Activated naive CD4-positive, alpha-beta T cell treated with anti-CD3 and anti-CD28 coated beads, Interleukin-2, amount 50 U/mL, for 24 hours (primary cell): ENCODE results near the gene RPL37A.

Experiments used
- H3K27ac Mint-ChIP-seq: one replicate; pipeline ENCODE4 v1.8.0; 2021; ENCODE audit warnings: mild to moderate bottlenecking, mixed read lengths
- H3K27me3 Mint-ChIP-seq: one replicate; pipeline ENCODE4 v1.8.0; 2021; ENCODE audit warnings: mixed read lengths
- H3K36me3 Mint-ChIP-seq: one replicate; pipeline ENCODE4 v1.8.0; 2021; ENCODE audit warnings: mixed read lengths
- H3K4me1 Mint-ChIP-seq: one replicate; pipeline ENCODE4 v1.8.0; 2021; ENCODE audit warnings: mixed read lengths
- H3K4me3 Mint-ChIP-seq: one replicate; pipeline ENCODE4 v1.8.0; 2021; ENCODE audit warnings: mild to moderate bottlenecking, mixed read lengths
- H3K9me3 Mint-ChIP-seq: one replicate; pipeline ENCODE4 v1.8.0; 2021; ENCODE audit warnings: mixed read lengths

RPL37A gene

DNA sequence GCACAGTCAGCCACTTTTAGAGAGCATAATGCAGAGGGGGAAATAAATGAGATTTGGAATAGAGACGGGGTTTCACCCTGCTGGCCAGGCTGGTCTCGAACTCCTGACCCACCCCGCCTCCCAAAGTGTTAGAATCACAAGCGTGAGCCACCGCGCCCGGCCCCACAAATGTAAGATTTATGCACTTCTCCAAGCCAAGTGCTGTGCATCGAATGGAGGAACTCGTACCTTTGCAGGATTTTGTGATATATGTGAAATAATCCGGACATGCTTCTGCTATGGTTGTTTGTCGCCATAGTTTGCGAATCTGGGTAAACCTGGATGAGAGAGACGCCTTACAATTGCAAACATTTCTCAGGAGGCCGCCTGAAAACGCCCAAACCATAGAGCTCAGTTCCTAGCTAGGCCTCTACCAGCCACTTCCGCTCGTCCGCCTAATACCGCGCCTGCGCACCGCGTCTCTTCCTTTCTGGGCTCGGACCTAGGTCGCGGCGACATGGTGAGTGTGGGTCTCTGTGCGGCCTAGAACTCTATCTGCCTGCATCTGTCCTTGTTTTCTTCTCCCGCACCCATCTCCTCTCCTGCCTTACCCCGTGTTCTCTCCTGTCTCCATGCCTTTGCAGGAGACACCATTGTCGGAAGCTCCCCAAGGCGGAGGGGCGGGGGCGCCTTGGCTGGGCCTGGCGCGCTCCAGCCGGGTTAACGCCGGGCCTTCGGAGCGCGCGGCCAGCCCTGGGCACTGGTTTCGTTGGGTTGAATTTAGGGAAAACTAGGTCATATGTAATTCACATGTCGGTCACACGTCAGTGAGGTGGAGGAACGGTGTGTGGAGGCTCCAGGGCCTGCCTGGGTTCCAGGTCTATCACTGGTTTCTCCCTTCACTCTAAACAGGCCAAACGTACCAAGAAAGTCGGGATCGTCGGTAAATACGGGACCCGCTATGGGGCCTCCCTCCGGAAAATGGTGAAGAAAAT lies at the start of gene RPL37A:
Gene RPL37A, plus strand, starts transcription at position 466 of the 974 bp plus-strand sequence. Its CDS starts 31 bp downstream, at position 497.
- Mint-ChIP-seq H3K27me3 (no peaks in the 10 kb centered on the region), H3K36me3 (peaks cover 40% of the 10 kb centered on the region), H3K9me3 (no peaks in the 10 kb centered on the region), H3K4me3 (peak within 1 kb of the TSS; percentile 98), H3K27ac (peak within 1 kb of the TSS; percentile 98), H3K4me1 (peaks cover 45% of the 10 kb centered on the region)

DNA sequence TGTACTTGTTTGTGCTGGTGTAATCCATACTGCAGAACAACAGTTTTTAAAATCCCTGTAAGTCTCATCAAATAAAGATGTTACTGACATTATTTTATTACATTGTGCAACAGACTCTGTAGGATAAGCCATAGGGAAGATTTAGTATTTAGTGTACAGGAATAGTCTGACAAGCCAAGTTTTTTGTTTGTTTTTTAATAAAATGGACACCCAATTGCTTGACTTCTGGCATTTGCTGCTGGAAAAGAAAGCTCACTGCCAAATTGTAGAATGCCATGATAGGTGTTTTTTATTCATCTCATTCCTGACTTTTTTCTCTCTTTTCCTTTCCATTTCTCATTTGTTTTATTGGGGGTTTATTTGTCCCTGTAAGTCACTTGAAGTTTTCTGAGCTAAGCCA lies 48.3 kb upstream of the RPL37A start:
- H3K9me3 Mint-ChIP-seq, result peaks cover 6% of the 10 kb centered on the region
- no peak overlapping the region for H3K27ac Mint-ChIP-seq
- no peaks in the 10 kb centered on the region for H3K4me1 Mint-ChIP-seq
- H3K36me3 Mint-ChIP-seq, result peaks cover 43% of the 10 kb centered on the region
- no peak overlapping the region for H3K4me3 Mint-ChIP-seq
- no peaks in the 10 kb centered on the region for H3K27me3 Mint-ChIP-seq

DNA sequence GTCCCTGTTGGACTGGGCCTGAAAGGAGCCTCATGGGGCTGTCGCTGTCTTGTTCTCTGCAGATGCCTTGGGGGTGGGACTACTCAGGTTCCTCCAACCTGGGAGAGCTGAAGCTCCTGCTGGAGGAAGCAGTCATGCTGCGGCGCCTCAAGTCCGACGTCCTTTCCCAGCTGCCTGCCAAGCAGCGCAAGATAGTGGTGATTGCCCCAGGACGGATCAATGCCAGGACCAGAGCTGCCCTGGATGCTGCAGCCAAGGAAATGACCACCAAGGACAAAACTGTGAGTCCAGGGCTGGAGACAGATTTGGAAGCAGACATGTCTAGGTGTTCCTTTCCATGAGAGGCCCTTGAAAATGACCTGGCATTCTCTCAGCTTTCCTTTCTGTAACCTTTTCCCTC lies 47.9 kb upstream of the RPL37A start:
- H3K27me3 Mint-ChIP-seq, result no peaks in the 10 kb centered on the region

DNA sequence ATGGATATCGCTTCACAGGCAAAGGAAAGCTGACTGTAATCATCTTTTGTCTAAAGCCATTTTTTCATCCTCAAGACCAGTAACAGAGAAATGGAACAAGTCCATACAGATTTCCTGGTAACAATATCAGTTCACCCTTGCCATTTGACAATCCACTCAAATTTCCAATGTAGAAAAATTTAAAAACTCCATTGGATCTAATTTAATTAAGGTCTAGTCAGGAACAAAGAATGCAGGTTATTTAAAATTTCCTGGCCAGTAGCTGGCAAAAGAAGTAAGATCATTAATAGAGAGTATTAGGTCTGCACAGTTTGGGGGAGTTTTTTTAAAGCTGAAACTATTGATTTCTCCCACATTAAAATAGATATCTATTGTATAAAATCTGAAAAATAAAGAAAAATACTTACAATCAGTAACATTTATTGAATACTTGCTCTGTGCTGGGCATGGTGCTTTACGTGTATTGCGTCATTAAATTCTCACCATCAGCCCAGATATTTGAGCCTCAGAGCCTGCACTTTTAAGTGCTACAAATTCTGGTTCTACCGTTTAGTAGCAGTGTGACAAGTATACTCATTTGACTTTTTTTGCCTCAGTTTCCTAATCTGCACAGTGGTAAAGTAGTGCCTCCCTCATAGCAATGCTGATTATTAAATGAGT lies 44.6 kb upstream of the RPL37A start:
- no peak overlapping the region for H3K27ac Mint-ChIP-seq
- H3K9me3 Mint-ChIP-seq, result no peaks in the 10 kb centered on the region
- H3K4me3 Mint-ChIP-seq, result no peak overlapping the region
- no peaks in the 10 kb centered on the region for H3K4me1 Mint-ChIP-seq
- peaks cover 26% of the 10 kb centered on the region for H3K36me3 Mint-ChIP-seq
- no peaks in the 10 kb centered on the region for H3K27me3 Mint-ChIP-seq

More for the DNA sequence above, 47.9 kb upstream of the RPL37A start:
- no peaks in the 10 kb centered on the region for H3K4me1 Mint-ChIP-seq
- peaks cover 43% of the 10 kb centered on the region for H3K36me3 Mint-ChIP-seq
- no peak overlapping the region for H3K4me3 Mint-ChIP-seq
- H3K9me3 Mint-ChIP-seq, result peaks cover 6% of the 10 kb centered on the region
- no peak overlapping the region for H3K27ac Mint-ChIP-seq

DNA sequence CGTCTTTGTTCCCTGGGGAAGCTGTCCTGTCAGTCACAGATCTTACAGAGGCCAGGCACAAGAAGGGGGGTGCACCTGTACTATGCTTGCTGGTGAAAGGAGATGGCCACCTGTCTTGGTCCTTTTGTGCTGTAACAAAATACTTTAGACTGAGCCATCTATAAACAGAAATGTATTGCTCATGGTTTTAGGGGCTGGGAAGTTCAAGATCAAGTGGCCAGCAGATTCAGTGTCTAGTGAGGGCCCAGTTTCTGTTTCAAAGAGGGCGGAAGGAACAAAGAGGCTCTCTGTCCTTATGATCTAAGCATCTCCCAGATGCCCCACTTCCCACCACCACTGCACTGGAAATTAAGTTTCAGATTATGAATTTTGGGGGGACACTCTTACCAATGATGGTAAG lies 35.5 kb upstream of the RPL37A start:
- H3K27me3 Mint-ChIP-seq, result no peaks in the 10 kb centered on the region
- H3K36me3 Mint-ChIP-seq, result peaks cover 2% of the 10 kb centered on the region
- no peak overlapping the region for H3K27ac Mint-ChIP-seq
- H3K9me3 Mint-ChIP-seq, result no peaks in the 10 kb centered on the region
- no peak overlapping the region for H3K4me3 Mint-ChIP-seq
- H3K4me1 Mint-ChIP-seq, result no peaks in the 10 kb centered on the region

DNA sequence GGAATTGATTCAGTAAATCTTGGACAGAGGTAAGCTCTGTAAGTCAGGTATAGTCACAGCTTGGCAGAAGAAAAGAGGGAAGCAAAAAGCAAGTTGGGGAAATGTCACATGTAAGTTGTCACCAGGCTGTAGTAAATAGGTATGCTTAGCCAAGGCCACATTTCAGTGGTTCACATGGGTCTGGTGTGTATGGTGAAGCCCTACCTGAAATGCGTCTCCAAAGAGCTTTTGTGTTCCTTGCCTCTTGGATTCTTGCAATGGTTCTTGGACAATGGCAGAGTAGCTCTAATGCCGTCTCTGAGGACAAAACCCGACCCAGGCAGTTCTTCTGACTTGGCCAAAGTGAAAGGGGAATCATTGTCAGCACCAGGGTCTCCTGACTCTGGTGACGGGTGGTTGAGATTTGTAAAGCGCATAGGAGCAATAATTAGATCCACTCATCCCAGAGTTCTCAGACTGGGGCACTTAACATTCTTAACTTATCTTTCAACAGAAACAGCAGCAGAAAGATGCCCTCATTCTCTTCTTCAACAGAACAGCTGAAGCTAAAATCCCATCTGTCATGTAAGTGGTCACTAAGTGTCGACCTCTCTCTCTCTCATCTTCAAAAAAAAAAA lies 34.4 kb upstream of the RPL37A start:
- Mint-ChIP-seq H3K4me1 (no peaks in the 10 kb centered on the region), H3K36me3 (peaks cover 2% of the 10 kb centered on the region), H3K27me3 (no peaks in the 10 kb centered on the region), H3K9me3 (no peaks in the 10 kb centered on the region), H3K4me3 (no peak overlapping the region), H3K27ac (no peak overlapping the region)

DNA sequence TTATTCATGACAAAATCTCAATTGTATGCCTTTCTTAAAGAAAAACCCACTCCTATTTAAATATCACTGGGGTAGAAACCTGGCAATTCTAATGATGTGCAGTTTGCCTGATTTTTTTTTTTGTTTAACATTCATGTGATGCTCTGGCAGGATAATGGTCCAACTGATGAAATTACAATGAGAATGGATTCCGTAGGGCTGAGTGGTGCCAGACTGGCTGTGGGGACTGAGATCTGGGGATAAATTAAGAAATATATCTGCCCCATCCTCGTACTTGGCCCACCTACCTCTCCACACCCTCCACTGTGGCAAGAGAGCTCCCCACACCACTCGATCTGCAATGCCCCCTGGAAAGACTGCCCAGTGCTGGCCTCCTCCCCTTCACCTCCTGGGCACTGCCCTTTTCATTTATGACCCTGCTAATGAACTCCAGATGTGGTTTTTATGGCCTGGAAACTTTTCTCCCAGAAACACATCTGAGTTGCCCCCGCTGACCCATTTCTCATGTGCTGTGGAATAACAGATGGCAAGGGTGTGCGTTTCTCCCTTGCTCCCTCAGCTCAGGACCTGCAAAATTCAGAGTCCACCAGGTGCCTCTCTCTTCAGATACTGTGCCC lies 33.0 kb upstream of the RPL37A start:
- H3K4me3 Mint-ChIP-seq, result no peak overlapping the region
- no peaks in the 10 kb centered on the region for H3K27me3 Mint-ChIP-seq
- H3K4me1 Mint-ChIP-seq, result no peaks in the 10 kb centered on the region
- no peaks in the 10 kb centered on the region for H3K9me3 Mint-ChIP-seq
- peaks cover 5% of the 10 kb centered on the region for H3K36me3 Mint-ChIP-seq
- H3K27ac Mint-ChIP-seq, result no peak overlapping the region

DNA sequence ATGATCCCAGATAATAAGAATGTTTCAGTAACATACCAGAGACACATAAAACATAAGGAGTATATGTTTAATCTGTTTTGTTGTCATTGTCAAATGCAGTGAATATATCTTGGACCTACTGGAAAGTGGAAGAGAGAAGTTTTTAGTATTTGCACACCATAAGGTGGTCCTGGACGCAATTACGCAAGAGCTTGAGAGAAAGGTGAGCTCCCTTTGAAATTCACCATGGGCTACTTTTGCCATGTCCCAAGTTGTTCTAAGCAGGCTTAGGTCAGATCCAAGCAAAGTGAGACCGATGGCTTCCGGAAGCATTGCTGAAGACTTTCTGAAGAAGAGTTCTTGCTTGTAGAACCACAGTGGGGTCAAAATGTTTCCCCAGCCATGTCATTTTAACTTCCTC lies 30.8 kb upstream of the RPL37A start:
- Mint-ChIP-seq H3K4me3 (no peak overlapping the region), H3K36me3 (peaks cover 5% of the 10 kb centered on the region), H3K4me1 (no peaks in the 10 kb centered on the region), H3K27ac (no peak overlapping the region), H3K9me3 (no peaks in the 10 kb centered on the region), H3K27me3 (no peaks in the 10 kb centered on the region)

DNA sequence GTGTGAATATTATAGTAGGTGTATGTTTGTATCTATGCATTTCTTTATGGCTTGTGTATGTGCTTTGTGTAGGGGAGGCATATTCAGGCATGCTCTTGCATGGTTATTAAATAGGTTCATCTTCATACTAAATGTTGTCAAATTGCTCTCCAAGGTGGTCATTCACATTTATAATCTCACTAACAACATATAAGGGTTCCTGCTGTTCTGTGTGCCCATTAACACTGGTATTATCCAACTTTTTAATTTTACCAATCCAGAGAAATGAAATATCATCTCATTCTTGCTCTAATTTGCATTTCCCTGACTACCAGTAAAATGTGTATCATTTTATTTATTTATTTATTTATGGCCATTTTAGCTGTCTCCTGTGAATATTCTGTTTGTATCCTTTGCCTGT lies 29.0 kb upstream of the RPL37A start:
- Mint-ChIP-seq H3K27me3 (no peaks in the 10 kb centered on the region), H3K4me3 (no peak overlapping the region), H3K27ac (no peak overlapping the region), H3K9me3 (no peaks in the 10 kb centered on the region), H3K4me1 (peaks cover 3% of the 10 kb centered on the region), H3K36me3 (peaks cover 5% of the 10 kb centered on the region)

DNA sequence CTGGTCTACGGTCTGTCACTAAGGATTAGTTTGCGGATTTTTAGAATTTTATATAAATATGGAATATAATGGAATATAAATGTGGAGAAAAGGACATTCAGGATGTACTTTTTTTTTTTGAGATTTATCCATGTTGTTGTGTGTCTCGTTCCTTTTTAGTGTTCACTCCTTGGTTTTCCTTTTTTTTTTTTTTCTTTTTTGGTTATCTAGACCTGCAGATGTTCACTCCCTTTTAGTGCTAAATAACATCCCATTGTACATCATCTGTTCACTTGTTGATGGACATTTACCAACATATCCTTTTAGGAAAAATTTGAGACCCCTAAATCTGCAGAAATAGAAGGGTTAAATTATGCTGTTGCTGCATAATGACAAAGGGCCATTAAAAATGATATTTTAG lies 25.5 kb upstream of the RPL37A start:
- peaks cover 5% of the 10 kb centered on the region for H3K36me3 Mint-ChIP-seq

DNA sequence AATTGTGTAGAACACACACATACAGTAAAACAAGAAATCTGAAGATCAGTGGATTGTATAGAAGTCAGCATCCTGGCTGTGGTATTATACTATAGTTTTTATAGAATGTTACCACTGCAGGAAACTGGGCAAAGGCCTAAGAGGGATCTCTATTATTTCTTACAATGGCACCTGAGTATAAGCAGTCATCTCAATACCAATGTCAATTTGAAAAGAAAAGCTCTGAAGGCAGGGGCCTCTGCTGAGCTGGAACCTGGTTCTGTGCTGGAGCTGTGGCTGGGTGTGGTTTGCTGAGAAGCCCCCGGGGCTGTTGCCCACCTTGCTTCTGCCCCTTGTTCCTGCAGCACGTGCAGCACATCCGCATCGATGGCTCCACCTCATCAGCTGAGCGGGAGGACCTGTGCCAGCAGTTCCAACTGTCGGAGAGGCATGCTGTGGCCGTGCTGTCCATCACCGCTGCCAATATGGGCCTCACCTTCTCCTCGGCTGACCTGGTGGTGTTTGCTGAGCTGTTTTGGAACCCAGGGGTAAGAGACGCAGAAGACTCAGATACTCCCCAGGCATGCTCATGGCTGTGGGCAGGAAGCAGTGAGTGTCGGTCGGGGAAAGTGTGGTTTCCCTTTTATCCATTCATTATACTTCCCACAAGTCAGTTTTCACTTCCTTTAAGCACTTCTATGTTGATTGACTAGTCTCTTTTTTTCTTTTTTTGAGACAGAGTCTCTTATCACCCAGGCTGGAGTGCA lies 23.5 kb upstream of the RPL37A start:
- Mint-ChIP-seq H3K27ac (peak overlapping the region; percentile 51), H3K36me3 (peaks cover 4% of the 10 kb centered on the region), H3K4me1 (peaks cover 15% of the 10 kb centered on the region), H3K9me3 (no peaks in the 10 kb centered on the region), H3K27me3 (no peaks in the 10 kb centered on the region), H3K4me3 (peak overlapping the region; percentile 49)

More for the DNA sequence above, 25.5 kb upstream of the RPL37A start:
- Mint-ChIP-seq H3K27me3 (no peaks in the 10 kb centered on the region), H3K27ac (no peak overlapping the region), H3K9me3 (no peaks in the 10 kb centered on the region), H3K4me1 (peaks cover 15% of the 10 kb centered on the region), H3K4me3 (no peak overlapping the region)

DNA sequence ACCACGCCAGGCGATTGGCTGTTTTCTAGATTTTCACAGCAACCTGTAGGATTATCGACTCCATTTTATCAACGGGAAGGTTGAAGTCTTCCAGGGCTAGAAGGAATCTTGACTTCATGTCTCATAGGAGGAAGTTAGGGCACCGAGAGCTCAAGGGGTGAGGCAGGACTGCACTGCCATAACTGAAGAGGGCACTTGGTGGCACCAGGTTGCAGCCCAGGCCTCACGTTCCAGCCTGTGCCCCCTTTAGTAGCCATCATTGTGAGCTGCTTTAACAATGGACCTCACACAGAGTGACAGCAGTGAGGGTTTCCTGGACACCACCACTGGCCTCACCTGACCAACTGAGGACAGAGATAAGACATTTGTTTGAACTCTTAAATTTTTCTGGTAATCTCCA lies 22.9 kb upstream of the RPL37A start:
- peaks cover 9% of the 10 kb centered on the region for H3K36me3 Mint-ChIP-seq
- no peaks in the 10 kb centered on the region for H3K9me3 Mint-ChIP-seq
- no peak overlapping the region for H3K27ac Mint-ChIP-seq
- H3K27me3 Mint-ChIP-seq, result no peaks in the 10 kb centered on the region
- peak overlapping the region; percentile 49 for H3K4me3 Mint-ChIP-seq
- peaks cover 15% of the 10 kb centered on the region for H3K4me1 Mint-ChIP-seq

DNA sequence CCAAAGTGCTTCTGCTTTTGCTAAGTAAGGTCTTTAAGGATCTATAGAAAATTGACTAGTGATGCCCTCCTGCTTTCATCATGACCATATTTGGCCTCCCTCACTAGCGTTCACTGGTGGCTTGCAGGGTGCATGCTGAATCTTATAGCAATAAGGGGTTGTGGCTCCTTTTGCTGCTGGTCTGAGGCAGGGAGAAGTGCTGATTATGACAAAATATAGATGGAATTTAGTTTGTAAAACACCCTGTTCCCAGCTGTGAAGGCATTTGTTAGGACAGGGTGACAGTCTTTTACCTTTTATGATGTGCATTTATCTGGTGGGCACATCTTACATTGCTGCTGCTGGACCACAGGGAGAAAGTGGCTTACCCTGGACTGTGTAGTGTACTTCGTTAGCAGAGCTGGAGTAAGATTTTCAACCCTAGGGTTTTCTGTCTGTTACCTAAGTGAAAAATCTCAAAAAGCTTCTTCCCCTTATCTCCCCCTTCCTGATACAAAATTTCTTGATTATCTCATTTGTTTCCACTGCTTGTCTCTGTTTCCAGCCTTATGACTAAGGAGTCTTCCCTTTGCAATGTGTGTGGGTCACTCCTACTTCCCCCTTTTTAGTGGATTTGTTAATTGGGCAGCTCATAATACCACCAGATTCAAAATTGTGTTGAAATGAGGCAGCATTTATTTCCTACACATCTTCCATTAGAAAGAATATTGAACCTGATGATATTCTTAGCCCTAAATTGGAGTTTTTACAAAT lies 21.2 kb upstream of the RPL37A start:
- no peak overlapping the region for H3K4me3 Mint-ChIP-seq
- H3K27me3 Mint-ChIP-seq, result no peaks in the 10 kb centered on the region
- H3K4me1 Mint-ChIP-seq, result peaks cover 15% of the 10 kb centered on the region
- H3K9me3 Mint-ChIP-seq, result no peaks in the 10 kb centered on the region
- H3K36me3 Mint-ChIP-seq, result peaks cover 12% of the 10 kb centered on the region
- H3K27ac Mint-ChIP-seq, result no peak overlapping the region

DNA sequence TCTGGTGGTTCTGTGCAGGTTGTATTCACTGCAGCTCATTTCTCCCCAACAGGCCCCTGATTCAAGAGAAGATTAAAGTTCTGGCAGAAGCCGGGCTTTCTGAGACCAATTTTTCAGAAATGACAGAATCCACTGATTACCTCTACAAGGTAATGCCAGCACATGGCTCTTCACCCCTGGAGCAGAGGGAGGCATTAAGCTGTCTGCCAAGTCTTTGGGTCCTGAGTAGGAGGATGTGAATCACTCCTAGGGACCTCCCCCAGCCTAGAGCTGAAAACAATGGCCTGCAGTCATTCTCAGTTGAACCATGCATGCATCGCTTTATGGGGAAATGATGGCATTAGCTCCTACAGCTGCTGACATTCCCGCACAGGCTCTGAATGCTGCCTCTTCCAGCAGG lies 20.5 kb upstream of the RPL37A start:
- H3K27ac Mint-ChIP-seq, result no peak overlapping the region
- no peaks in the 10 kb centered on the region for H3K9me3 Mint-ChIP-seq
- H3K27me3 Mint-ChIP-seq, result no peaks in the 10 kb centered on the region
- peaks cover 15% of the 10 kb centered on the region for H3K4me1 Mint-ChIP-seq
- H3K36me3 Mint-ChIP-seq, result peaks cover 12% of the 10 kb centered on the region
- no peak overlapping the region for H3K4me3 Mint-ChIP-seq
